GM23338 (cell line): ENCODE data around the gene KIF2A. TPM values are rescaled to one million over a fixed set of nuclear protein-coding genes. Genes with fewer than 3 reads are reported as not detected.

Experiments used
- ATAC-seq: fragments of 200-7000 bp; cut with Tn5 transposase; 3 replicates; pipeline ENCODE4 v1.9.1; 2020
- DNase-seq: peaks from one replicate; pipeline ENCODE4 v3.0.0-alpha.2; 2015; ENCODE audit warnings: low spot score
- H2AFZ ChIP-seq: fragments of 200-600 bp; sonication (generic); 2 replicates; pipeline ENCODE4 v1.8.0; 2016; ENCODE audit warnings: antibody characterized with exemption, mild to moderate bottlenecking, moderate library complexity
- H3F3A ChIP-seq: fragments of 200-600 bp; sonication (generic); replicated peaks from 2 replicates; pipeline ENCODE4 v1.8.0; 2017; ENCODE audit warnings: antibody characterized with exemption, mixed run types, low read depth
- H3K27ac ChIP-seq: fragments of 200-600 bp; sonication (generic); 2 replicates; pipeline ENCODE4 v1.6.1; 2016; ENCODE audit warnings: low read depth
- H3K27me3 ChIP-seq: fragments of 200-600 bp; sonication (generic); 2 replicates; pipeline ENCODE4 v1.8.0; 2016; ENCODE audit warnings: mild to moderate bottlenecking, mixed run types, moderate library complexity; ENCODE audit not compliant: insufficient read depth
- H3K36me3 ChIP-seq: fragments of 200-600 bp; sonication (generic); 2 replicates; pipeline ENCODE4 v1.8.0; 2016; ENCODE audit warnings: mild to moderate bottlenecking; ENCODE audit not compliant: insufficient read depth
- H3K4me1 ChIP-seq: fragments of 200-600 bp; sonication (generic); 2 replicates; pipeline ENCODE4 v1.8.0; 2016; ENCODE audit warnings: mild to moderate bottlenecking, moderate library complexity; ENCODE audit not compliant: insufficient read depth
- H3K4me2 ChIP-seq: fragments of 200-600 bp; sonication (generic); 2 replicates; pipeline ENCODE4 v1.7.1; 2017; ENCODE audit warnings: mixed run types
- H3K4me3 ChIP-seq: fragments of 200-600 bp; sonication (generic); 2 replicates; pipeline ENCODE4 v1.6.1; 2016; ENCODE audit warnings: mixed run types
- H3K79me2 ChIP-seq: fragments of 200-600 bp; sonication (generic); replicated peaks from 2 replicates; pipeline ENCODE4 v1.8.0; 2017; ENCODE audit warnings: mild to moderate bottlenecking; ENCODE audit not compliant: insufficient read depth
- H3K9me2 ChIP-seq: fragments of 200-600 bp; sonication (generic); 2 replicates; pipeline ENCODE4 v1.8.0; 2017; ENCODE audit not compliant: insufficient read depth
- H4K20me1 ChIP-seq: fragments of 200-600 bp; sonication (generic); replicated peaks from 2 replicates; pipeline ENCODE4 v1.8.0; 2017; ENCODE audit warnings: mild to moderate bottlenecking; ENCODE audit not compliant: insufficient read depth
- H3K27ac Mint-ChIP-seq: 2 replicates; pipeline ENCODE4 v1.8.0; 2020; ENCODE audit warnings: inconsistent platforms, mild to moderate bottlenecking, moderate library complexity, mixed read lengths
- H3K27me3 Mint-ChIP-seq: 3 replicates; pipeline ENCODE4 v1.8.0; 2022; ENCODE audit warnings: low read depth, mild to moderate bottlenecking, moderate library complexity, mixed read lengths, inconsistent platforms; ENCODE audit not compliant: insufficient read depth, poor library complexity
- H3K36me3 Mint-ChIP-seq: 3 replicates; pipeline ENCODE4 v1.8.0; 2021; ENCODE audit warnings: low read depth, mild to moderate bottlenecking, inconsistent platforms, moderate library complexity, mixed read lengths
- H3K4me1 Mint-ChIP-seq: 3 replicates; pipeline ENCODE4 v1.8.0; 2020; ENCODE audit warnings: mild to moderate bottlenecking, inconsistent platforms, mixed read lengths
- H3K4me3 Mint-ChIP-seq: 3 replicates; pipeline ENCODE4 v1.8.0; 2021; ENCODE audit warnings: moderate library complexity, mild to moderate bottlenecking, inconsistent platforms, mixed read lengths
- H3K9me3 Mint-ChIP-seq: 3 replicates; pipeline ENCODE4 v1.8.0; 2020; ENCODE audit warnings: moderate library complexity, mild to moderate bottlenecking, inconsistent platforms, mixed read lengths
- CREB1 ChIP-seq: fragments of 250-450 bp; sonication (Bioruptor Pico); IDR thresholded peaks from 2 replicates; pipeline ENCODE4 v1.5.0; 2020; ENCODE audit warnings: low read depth, mild to moderate bottlenecking, moderate library complexity
- EZH2 ChIP-seq: fragments of 200-600 bp; sonication (generic); IDR thresholded peaks from one replicate; pipeline ENCODE4 v1.8.0; 2017; ENCODE audit warnings: antibody characterized with exemption, mild to moderate bottlenecking, low read depth; ENCODE audit not compliant: unreplicated experiment
- EZH2phosphoT487 ChIP-seq: fragments of 200-600 bp; sonication (generic); IDR thresholded peaks from one replicate; pipeline ENCODE4 v1.8.1; 2018; ENCODE audit warnings: antibody characterized with exemption; ENCODE audit not compliant: unreplicated experiment
- JUNB ChIP-seq: IDR thresholded peaks from one replicate; pipeline ENCODE4 v1.6.1; 2016; ENCODE audit warnings: antibody characterized with exemption; ENCODE audit not compliant: unreplicated experiment
- NANOG ChIP-seq: IDR thresholded peaks from 2 replicates; pipeline ENCODE4 v1.6.1; 2016; ENCODE audit warnings: antibody characterized with exemption, borderline replicate concordance
- REST ChIP-seq: IDR thresholded peaks from one replicate; pipeline ENCODE4 v1.6.1; 2018; ENCODE audit warnings: antibody characterized with exemption; ENCODE audit not compliant: unreplicated experiment
- STAT1 ChIP-seq: IDR thresholded peaks from one replicate; pipeline ENCODE4 v1.6.1; 2016; ENCODE audit warnings: antibody characterized with exemption; ENCODE audit not compliant: unreplicated experiment
- ZNF114 ChIP-seq: fragments of 250-450 bp; sonication (Bioruptor Pico); IDR thresholded peaks from 2 replicates; pipeline ENCODE4 v1.5.0; 2020; ENCODE audit warnings: mild to moderate bottlenecking, moderate library complexity
- ZNF331 ChIP-seq: fragments of 250-450 bp; sonication (Bioruptor Pico); IDR thresholded peaks from 2 replicates; pipeline ENCODE4 v1.5.0; 2020; ENCODE audit warnings: low read depth, mild to moderate bottlenecking, moderate library complexity
- polyA plus RNA-seq: library from polyadenylated mRNA; unstranded; fragments of >200 nt; fragmentation: Nextera tagmentation; extraction: Ambion mirVana; gene quantifications from 2 replicates; pipeline ENCODE4 v1.2.1, GENCODE V29; 2016
- total RNA-seq: library from RNA; depleted of rRNA; stranded (reverse); fragments of >200 nt; shearing (Covaris generic); gene quantifications from 2 replicates; pipeline ENCODE4 v1.2.3, GENCODE V29; 2014
- TF ChIP-seq, protein P1 (sequence below): fragments of 250-450 bp; sonication (Bioruptor Pico); IDR thresholded peaks from 2 replicates; pipeline ENCODE4 v1.5.0; 2020; ENCODE audit warnings: mild to moderate bottlenecking, moderate library complexity
- TF ChIP-seq, protein P2 (sequence below): IDR thresholded peaks from 2 replicates; pipeline ENCODE4 v1.6.1; 2016; ENCODE audit warnings: antibody characterized with exemption

KIF2A gene
- total and polyA plus RNA-seq, 2 experiments from 2014 or later, result 120 to 122 TPM

DNA sequence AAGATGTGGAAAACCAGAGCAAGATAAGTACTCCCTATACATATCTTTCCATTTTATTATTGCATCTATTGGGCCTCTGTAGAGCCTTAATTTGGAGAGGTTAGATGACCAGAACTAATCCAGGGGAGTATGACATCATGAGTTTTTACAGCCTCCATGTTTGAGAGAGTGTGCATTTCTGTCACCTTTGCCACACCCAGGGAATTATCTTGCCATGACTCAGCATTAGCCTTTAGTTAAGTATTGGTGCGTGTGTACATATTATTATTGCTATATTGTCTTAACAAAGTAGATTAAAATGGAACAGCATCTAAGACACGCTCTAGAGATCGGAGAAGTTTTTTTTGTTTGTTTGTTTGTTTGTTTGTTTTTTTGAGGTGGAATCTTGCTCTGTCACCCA, 70.1 kb downstream of the KIF2A start:
- Histone ChIP-seq H3K27me3 (no peaks in the 10 kb centered on the region), H3K4me1 (no peaks in the 10 kb centered on the region), H2AFZ (no peak overlapping the region), H3K9me2 (no peaks in the 10 kb centered on the region), H4K20me1 (peaks cover 4% of the 10 kb centered on the region; the same call in 1 of the 2 replicates), H3K36me3 (peaks cover 49% of the 10 kb centered on the region), H3K4me2 (no peak overlapping the region), H3F3A (no peaks in the 10 kb centered on the region), H3K79me2 (no peaks in the 10 kb centered on the region), H3K4me3 (no peak overlapping the region), H3K27ac (no peak overlapping the region; the same call in 1 of the 2 replicates)
- H3K27me3 Mint-ChIP-seq, result peaks cover 4% of the 10 kb centered on the region
- DNase-seq (no peak), ATAC-seq (no peak)
- H3K4me1 Mint-ChIP-seq, result no peaks in the 10 kb centered on the region
- H3K27ac Mint-ChIP-seq, result peak overlapping the region; percentile 86
- H3K4me3 Mint-ChIP-seq, result no peak overlapping the region
- H3K9me3 Mint-ChIP-seq, result no peaks in the 10 kb centered on the region
- H3K36me3 Mint-ChIP-seq, result peaks cover 72% of the 10 kb centered on the region
- no peak for TF ChIP-seq STAT1

- peaks cover 43% of the 10 kb centered on the region for H3K36me3 ChIP-seq
- TF ChIP-seq, protein P1, sequence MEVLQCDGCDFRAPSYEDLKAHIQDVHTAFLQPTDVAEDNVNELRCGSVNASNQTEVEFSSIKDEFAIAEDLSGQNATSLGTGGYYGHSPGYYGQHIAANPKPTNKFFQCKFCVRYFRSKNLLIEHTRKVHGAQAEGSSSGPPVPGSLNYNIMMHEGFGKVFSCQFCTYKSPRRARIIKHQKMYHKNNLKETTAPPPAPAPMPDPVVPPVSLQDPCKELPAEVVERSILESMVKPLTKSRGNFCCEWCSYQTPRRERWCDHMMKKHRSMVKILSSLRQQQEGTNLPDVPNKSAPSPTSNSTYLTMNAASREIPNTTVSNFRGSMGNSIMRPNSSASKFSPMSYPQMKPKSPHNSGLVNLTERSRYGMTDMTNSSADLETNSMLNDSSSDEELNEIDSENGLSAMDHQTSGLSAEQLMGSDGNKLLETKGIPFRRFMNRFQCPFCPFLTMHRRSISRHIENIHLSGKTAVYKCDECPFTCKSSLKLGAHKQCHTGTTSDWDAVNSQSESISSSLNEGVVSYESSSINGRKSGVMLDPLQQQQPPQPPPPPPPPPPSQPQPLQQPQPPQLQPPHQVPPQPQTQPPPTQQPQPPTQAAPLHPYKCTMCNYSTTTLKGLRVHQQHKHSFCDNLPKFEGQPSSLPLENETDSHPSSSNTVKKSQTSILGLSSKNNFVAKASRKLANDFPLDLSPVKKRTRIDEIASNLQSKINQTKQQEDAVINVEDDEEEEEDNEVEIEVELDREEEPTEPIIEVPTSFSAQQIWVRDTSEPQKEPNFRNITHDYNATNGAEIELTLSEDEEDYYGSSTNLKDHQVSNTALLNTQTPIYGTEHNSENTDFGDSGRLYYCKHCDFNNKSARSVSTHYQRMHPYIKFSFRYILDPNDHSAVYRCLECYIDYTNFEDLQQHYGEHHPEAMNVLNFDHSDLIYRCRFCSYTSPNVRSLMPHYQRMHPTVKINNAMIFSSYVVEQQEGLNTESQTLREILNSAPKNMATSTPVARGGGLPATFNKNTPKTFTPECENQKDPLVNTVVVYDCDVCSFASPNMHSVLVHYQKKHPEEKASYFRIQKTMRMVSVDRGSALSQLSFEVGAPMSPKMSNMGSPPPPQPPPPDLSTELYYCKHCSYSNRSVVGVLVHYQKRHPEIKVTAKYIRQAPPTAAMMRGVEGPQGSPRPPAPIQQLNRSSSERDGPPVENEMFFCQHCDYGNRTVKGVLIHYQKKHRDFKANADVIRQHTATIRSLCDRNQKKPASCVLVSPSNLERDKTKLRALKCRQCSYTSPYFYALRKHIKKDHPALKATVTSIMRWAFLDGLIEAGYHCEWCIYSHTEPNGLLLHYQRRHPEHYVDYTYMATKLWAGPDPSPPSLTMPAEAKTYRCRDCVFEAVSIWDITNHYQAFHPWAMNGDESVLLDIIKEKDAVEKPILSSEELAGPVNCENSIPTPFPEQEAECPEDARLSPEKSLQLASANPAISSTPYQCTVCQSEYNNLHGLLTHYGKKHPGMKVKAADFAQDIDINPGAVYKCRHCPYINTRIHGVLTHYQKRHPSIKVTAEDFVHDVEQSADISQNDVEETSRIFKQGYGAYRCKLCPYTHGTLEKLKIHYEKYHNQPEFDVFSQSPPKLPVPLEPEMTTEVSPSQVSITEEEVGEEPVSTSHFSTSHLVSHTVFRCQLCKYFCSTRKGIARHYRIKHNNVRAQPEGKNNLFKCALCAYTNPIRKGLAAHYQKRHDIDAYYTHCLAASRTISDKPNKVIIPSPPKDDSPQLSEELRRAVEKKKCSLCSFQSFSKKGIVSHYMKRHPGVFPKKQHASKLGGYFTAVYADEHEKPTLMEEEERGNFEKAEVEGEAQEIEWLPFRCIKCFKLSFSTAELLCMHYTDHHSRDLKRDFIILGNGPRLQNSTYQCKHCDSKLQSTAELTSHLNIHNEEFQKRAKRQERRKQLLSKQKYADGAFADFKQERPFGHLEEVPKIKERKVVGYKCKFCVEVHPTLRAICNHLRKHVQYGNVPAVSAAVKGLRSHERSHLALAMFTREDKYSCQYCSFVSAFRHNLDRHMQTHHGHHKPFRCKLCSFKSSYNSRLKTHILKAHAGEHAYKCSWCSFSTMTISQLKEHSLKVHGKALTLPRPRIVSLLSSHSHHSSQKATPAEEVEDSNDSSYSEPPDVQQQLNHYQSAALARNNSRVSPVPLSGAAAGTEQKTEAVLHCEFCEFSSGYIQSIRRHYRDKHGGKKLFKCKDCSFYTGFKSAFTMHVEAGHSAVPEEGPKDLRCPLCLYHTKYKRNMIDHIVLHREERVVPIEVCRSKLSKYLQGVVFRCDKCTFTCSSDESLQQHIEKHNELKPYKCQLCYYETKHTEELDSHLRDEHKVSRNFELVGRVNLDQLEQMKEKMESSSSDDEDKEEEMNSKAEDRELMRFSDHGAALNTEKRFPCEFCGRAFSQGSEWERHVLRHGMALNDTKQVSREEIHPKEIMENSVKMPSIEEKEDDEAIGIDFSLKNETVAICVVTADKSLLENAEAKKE, result no peak
- TF ChIP-seq, protein P2, sequence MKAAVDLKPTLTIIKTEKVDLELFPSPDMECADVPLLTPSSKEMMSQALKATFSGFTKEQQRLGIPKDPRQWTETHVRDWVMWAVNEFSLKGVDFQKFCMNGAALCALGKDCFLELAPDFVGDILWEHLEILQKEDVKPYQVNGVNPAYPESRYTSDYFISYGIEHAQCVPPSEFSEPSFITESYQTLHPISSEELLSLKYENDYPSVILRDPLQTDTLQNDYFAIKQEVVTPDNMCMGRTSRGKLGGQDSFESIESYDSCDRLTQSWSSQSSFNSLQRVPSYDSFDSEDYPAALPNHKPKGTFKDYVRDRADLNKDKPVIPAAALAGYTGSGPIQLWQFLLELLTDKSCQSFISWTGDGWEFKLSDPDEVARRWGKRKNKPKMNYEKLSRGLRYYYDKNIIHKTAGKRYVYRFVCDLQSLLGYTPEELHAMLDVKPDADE, result no peak
- no peak for TF ChIP-seq EZH2phosphoT487
- no peak for TF ChIP-seq CREB1 (CRISPR knock-in tag)
- no peak for TF ChIP-seq EZH2
- no peak for TF ChIP-seq ZNF331
- TF ChIP-seq STAT1, result no peak
- TF ChIP-seq JUNB, result no peak
- no peak for TF ChIP-seq REST
- TF ChIP-seq NANOG, result no peak
- no peak for TF ChIP-seq ZNF114 (CRISPR knock-in tag)
Observed at GRCh38 chr5:62385131-62385530, 79.1 kb downstream of the KIF2A start.

More at GRCh38 chr5:62385131-62385530, 79.1 kb downstream of the KIF2A start:
- Mint-ChIP-seq H3K4me1 (no peaks in the 10 kb centered on the region), H3K27ac (peak overlapping the region; percentile 7; the same call in 1 of the 2 replicates), H3K9me3 (no peaks in the 10 kb centered on the region), H3K36me3 (peaks cover 63% of the 10 kb centered on the region), H3K4me3 (no peak overlapping the region), H3K27me3 (no peaks in the 10 kb centered on the region)
- H3K27ac ChIP-seq, result no peak overlapping the region
- DNase-seq (no peak), ATAC-seq (no peak)
- no peaks in the 10 kb centered on the region for H3K4me1 ChIP-seq
- no peaks in the 10 kb centered on the region for H3K9me2 ChIP-seq
- H4K20me1 ChIP-seq, result no peaks in the 10 kb centered on the region
- no peaks in the 10 kb centered on the region for H3K79me2 ChIP-seq
- H3K4me2 ChIP-seq, result no peak overlapping the region
- no peaks in the 10 kb centered on the region; the same call in 1 of the 2 replicates for H3F3A ChIP-seq
- no peaks in the 10 kb centered on the region for H3K27me3 ChIP-seq
- H3K4me3 ChIP-seq, result no peak overlapping the region
- no peak overlapping the region for H2AFZ ChIP-seq
